HPDE6-E6E7 (cell line): ENCODE measurements around the gene PLAGL1.
A peak's percentile ranks its signal among the peaks of the same experiment; 100 is the strongest.
"Not testable (repeated sequence)": the region's sequence is repeated elsewhere in the genome, so short reads cannot be mapped to it uniquely, and the experiment has no call there.

Experiments
- DNase-seq: peaks from one replicate; pipeline ENCODE4 v3.0.0; 2011; ENCODE audit warnings: missing footprints; ENCODE audit errors: extremely low spot score

The PLAGL1 gene

GRCh38 chr6:144008120-144008811 lies at the start of gene PLAGL1:
Gene PLAGL1, minus strand, starts transcription at chr6:144008259. Its CDS starts 60,123 bp downstream, at chr6:143948136.
- peak; percentile 12 for DNase-seq

GRCh38 chr6:144055121-144055931 lies 47.3 kb upstream of the PLAGL1 start:
- no peak for DNase-seq

- no peak for DNase-seq
These were observed 45.5 kb upstream of the PLAGL1 start for GRCh38 chr6:144053601-144054000.

GRCh38 chr6:144052488-144052887 lies 44.4 kb upstream of the PLAGL1 start:
- DNase-seq: no peak

- DNase-seq: no peak
These were observed 41.3 kb upstream of the PLAGL1 start for GRCh38 chr6:144049386-144049785.

- DNase-seq: no peak
These were observed 39.6 kb upstream of the PLAGL1 start for GRCh38 chr6:144047688-144048087.

GRCh38 chr6:144046672-144047071 lies 38.6 kb upstream of the PLAGL1 start:
- DNase-seq: not testable (repeated sequence)

GRCh38 chr6:144044989-144045388 lies 36.9 kb upstream of the PLAGL1 start:
- not testable (repeated sequence) for DNase-seq

- DNase-seq: no peak
These were observed 28.8 kb upstream of the PLAGL1 start for GRCh38 chr6:144036835-144037195.

- DNase-seq: no peak
These were observed 28.2 kb upstream of the PLAGL1 start for GRCh38 chr6:144036064-144036834.

- no peak for DNase-seq
These were observed 27.4 kb upstream of the PLAGL1 start for GRCh38 chr6:144035416-144035815.

- no peak for DNase-seq
These were observed 26.0 kb upstream of the PLAGL1 start for GRCh38 chr6:144033816-144034735.

- no peak for DNase-seq
These were observed 21.4 kb upstream of the PLAGL1 start for GRCh38 chr6:144029452-144029851.

- no peak for DNase-seq
These were observed 20.0 kb upstream of the PLAGL1 start for GRCh38 chr6:144027932-144028587.

GRCh38 chr6:144023216-144023615 lies 15.2 kb upstream of the PLAGL1 start:
- DNase-seq: no peak

GRCh38 chr6:144019929-144020328 lies 11.9 kb upstream of the PLAGL1 start:
- DNase-seq: no peak

- DNase-seq: no peak
These were observed 9.4 kb upstream of the PLAGL1 start for GRCh38 chr6:144017166-144018094.

- peak; percentile 49 for DNase-seq
These were observed 5.4 kb upstream of the PLAGL1 start for GRCh38 chr6:144013486-144013909.

GRCh38 chr6:144012534-144012933 lies 4.5 kb upstream of the PLAGL1 start:
- no peak for DNase-seq

GRCh38 chr6:144009628-144010027 lies 1.6 kb upstream of the PLAGL1 start:
- not testable (repeated sequence) for DNase-seq
